HepG2 (cell line): ENCODE data around the gene RCCD1. TPM values are rescaled to one million over a fixed set of nuclear protein-coding genes. Genes with fewer than 3 reads are reported as not detected.

ENCODE experiments used
- DNMT3B ChIP-seq: conservative IDR thresholded peaks from 2 replicates; pipeline ENCODE4 v1.6.1; 2016; ENCODE audit warnings: missing biosample characterization, control low read depth
- EZH2 ChIP-seq: conservative IDR thresholded peaks from 2 replicates; pipeline ENCODE4 v1.6.1; 2012; ENCODE audit warnings: mild to moderate bottlenecking, low read depth, low read length, moderate library complexity
- NFE2L1 ChIP-seq: sonication (generic); formaldehyde crosslinking; IDR thresholded peaks from 2 replicates; pipeline ENCODE4 v1.4.0; 2020; ENCODE audit warnings: missing genetic modification reagents, mild to moderate bottlenecking, borderline replicate concordance
- SP5 ChIP-seq: IDR thresholded peaks from 2 replicates; pipeline ENCODE4 v1.6.1; 2016; ENCODE audit warnings: low read depth, borderline replicate concordance
- TCF12 ChIP-seq, 2 experiments: fragments of 450-650 bp in 1 of 2; sonication (generic) in 1 of 2; formaldehyde crosslinking in 1 of 2; IDR thresholded peaks; 2 replicates each; pipeline versions ENCODE4 v1.6.1 to v1.8.0; 2017 to 2022; ENCODE audit warnings: antibody characterized with exemption in 1 of 2, mild to moderate bottlenecking in 1 of 2, missing genetic modification reagents in 1 of 2, moderate library complexity in 1 of 2
- ZBTB20 ChIP-seq: sonication (generic); formaldehyde crosslinking; IDR thresholded peaks from 2 replicates; pipeline ENCODE4 v1.8.1; 2023; ENCODE audit warnings: missing genetic modification reagents, low read depth, mild to moderate bottlenecking, borderline replicate concordance
- ZKSCAN8 ChIP-seq: IDR thresholded peaks from 2 replicates; pipeline ENCODE4 v1.6.1; 2016; ENCODE audit warnings: borderline replicate concordance, missing genetic modification reagents, missing compliant biosample characterization
- ZNF260 ChIP-seq: sonication (generic); formaldehyde crosslinking; IDR thresholded peaks from 2 replicates; pipeline ENCODE4 v1.4.0; 2020; ENCODE audit warnings: missing genetic modification reagents, low read depth, mild to moderate bottlenecking, borderline replicate concordance
- ZNF564 ChIP-seq: sonication (generic); formaldehyde crosslinking; IDR thresholded peaks from 2 replicates; pipeline ENCODE4 v1.8.1; 2023; ENCODE audit warnings: mild to moderate bottlenecking, missing genetic modification reagents
- ZNF569 ChIP-seq: sonication (generic); formaldehyde crosslinking; IDR thresholded peaks from 2 replicates; pipeline ENCODE4 v1.5.0; 2020; ENCODE audit warnings: mild to moderate bottlenecking, missing genetic modification reagents, moderate library complexity, borderline replicate concordance
- polyA plus RNA-seq, 8 experiments: library from polyadenylated mRNA; depleted of rRNA in 3 of 8; stranded (reverse) in 7 of 8; unstranded in 1 of 8; fragments of >200 nt; fragmentation: Illumina TruSeq in 4 of 8; extraction: Trizol in 4 of 8; gene quantifications; 2 replicates each; pipeline versions ENCODE4 v1.2.1 to v1.2.3, GENCODE V29; 2011 to 2016; ENCODE audit warnings: low read depth in 4 of 8, missing spikeins in 1 of 8, mixed read lengths in 1 of 8; ENCODE audit not compliant: insufficient read depth in 1 of 8
- total RNA-seq, 5 experiments: library from RNA; depleted of rRNA; stranded (reverse); fragments of >200 nt; fragmentation: Illumina TruSeq; extraction: Trizol; gene quantifications; 2 replicates each; pipeline ENCODE4 v1.2.3, GENCODE V29; 2016; ENCODE audit warnings: low read depth in 1 of 5
- TF ChIP-seq, protein P1 (sequence below): sonication (generic); formaldehyde crosslinking; IDR thresholded peaks from 2 replicates; pipeline ENCODE4 v1.8.1; 2022; ENCODE audit warnings: low read depth, mild to moderate bottlenecking, missing genetic modification reagents
- TF ChIP-seq, protein P2 (sequence below): IDR thresholded peaks from 2 replicates; pipeline ENCODE4 v1.6.1; 2016
- TF ChIP-seq, protein P3 (sequence below): sonication (generic); formaldehyde crosslinking; IDR thresholded peaks from 2 replicates; pipeline ENCODE4 v1.4.0; 2020; ENCODE audit warnings: missing genetic modification reagents
- TF ChIP-seq, protein P4 (sequence below): IDR thresholded peaks from 2 replicates; pipeline ENCODE4 v1.4.0; 2020; ENCODE audit warnings: mild to moderate bottlenecking, missing genetic modification reagents
- TF ChIP-seq, protein P5 (sequence below): sonication (generic); formaldehyde crosslinking; IDR thresholded peaks from 2 replicates; pipeline ENCODE4 v1.9.0; 2021; ENCODE audit warnings: missing genetic modification reagents, mild to moderate bottlenecking, borderline replicate concordance

The RCCD1 gene
- total and polyA plus RNA-seq, 2 of the 13 experiments (the other 11 are each of a cell fraction or from before 2014, with no cell fraction given): 14.1 to 15.1 TPM

DNA sequence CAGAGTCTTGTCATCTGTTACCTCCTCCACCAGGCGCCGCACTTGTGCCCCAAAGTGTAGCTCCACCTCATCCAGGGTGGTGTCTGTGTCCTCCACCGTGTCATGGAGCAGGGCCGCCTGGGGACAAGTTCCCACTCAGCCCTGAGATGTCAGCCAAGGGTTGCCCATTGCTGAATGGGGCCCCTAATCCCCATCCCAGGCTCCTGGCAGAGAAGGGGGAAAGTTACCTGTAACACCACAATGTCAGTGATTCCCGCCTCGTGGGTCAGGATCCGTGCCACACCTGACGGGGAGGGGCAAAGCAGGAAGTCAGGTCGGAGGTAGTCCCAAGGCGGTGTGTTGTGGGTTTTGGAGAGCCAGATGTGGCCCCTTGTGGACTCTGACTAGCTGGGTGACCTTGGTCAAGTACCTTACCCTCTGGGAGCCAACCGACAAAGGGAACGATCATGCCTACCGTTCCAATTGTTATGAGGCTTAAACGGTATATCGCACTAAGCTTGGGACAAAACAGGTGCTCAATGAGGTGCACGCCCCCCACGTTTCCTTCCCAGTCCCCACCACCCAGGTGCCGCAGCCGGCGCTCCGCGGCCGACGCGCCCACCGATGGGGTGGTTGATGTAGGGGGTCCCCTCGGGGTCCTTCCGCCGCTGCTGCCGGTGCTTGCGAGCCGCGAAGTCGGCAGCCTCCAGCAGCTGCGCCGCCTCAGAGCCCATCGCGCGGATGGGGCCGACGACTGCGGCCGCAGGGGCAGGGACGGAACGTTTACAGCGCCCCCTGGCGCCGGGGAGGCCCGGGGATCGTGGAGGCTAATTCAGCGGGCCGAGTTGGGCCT, 22.6 kb upstream of the RCCD1 start, which contains the start of gene HDDC3 (continued):
- TF ChIP-seq DNMT3B: no peak
- TF ChIP-seq TCF12 (IDR thresholded peaks at IDR 0.05): no peak
- TF ChIP-seq TCF12 (CRISPR knock-in tag; IDR thresholded peaks at IDR 0.05): 0 out of 2 replicates have a peak, but pooled peaks have one; percentile 30
- TF ChIP-seq, protein P1, sequence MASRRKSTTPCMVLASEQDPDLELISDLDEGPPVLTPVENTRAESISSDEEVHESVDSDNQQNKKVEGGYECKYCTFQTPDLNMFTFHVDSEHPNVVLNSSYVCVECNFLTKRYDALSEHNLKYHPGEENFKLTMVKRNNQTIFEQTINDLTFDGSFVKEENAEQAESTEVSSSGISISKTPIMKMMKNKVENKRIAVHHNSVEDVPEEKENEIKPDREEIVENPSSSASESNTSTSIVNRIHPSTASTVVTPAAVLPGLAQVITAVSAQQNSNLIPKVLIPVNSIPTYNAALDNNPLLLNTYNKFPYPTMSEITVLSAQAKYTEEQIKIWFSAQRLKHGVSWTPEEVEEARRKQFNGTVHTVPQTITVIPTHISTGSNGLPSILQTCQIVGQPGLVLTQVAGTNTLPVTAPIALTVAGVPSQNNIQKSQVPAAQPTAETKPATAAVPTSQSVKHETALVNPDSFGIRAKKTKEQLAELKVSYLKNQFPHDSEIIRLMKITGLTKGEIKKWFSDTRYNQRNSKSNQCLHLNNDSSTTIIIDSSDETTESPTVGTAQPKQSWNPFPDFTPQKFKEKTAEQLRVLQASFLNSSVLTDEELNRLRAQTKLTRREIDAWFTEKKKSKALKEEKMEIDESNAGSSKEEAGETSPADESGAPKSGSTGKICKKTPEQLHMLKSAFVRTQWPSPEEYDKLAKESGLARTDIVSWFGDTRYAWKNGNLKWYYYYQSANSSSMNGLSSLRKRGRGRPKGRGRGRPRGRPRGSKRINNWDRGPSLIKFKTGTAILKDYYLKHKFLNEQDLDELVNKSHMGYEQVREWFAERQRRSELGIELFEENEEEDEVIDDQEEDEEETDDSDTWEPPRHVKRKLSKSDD (CRISPR knock-in tag): 0 out of 2 replicates have a peak, but pooled peaks have one; percentile 44
- no peak for TF ChIP-seq NFE2L1 (CRISPR knock-in tag)
- TF ChIP-seq ZNF569 (CRISPR knock-in tag): no peak
- TF ChIP-seq, protein P2, sequence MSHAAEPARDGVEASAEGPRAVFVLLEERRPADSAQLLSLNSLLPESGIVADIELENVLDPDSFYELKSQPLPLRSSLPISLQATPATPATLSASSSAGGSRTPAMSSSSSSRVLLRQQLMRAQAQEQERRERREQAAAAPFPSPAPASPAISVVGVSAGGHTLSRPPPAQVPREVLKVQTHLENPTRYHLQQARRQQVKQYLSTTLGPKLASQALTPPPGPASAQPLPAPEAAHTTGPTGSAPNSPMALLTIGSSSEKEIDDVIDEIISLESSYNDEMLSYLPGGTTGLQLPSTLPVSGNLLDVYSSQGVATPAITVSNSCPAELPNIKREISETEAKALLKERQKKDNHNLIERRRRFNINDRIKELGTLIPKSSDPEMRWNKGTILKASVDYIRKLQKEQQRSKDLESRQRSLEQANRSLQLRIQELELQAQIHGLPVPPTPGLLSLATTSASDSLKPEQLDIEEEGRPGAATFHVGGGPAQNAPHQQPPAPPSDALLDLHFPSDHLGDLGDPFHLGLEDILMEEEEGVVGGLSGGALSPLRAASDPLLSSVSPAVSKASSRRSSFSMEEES (CRISPR knock-in tag): peak; percentile 22; the same call in 1 of the 2 replicates
- TF ChIP-seq, protein P3, sequence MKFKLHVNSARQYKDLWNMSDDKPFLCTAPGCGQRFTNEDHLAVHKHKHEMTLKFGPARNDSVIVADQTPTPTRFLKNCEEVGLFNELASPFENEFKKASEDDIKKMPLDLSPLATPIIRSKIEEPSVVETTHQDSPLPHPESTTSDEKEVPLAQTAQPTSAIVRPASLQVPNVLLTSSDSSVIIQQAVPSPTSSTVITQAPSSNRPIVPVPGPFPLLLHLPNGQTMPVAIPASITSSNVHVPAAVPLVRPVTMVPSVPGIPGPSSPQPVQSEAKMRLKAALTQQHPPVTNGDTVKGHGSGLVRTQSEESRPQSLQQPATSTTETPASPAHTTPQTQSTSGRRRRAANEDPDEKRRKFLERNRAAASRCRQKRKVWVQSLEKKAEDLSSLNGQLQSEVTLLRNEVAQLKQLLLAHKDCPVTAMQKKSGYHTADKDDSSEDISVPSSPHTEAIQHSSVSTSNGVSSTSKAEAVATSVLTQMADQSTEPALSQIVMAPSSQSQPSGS (CRISPR knock-in tag): peak; percentile 79; the same call in 1 of the 2 replicates
- TF ChIP-seq, protein P4, sequence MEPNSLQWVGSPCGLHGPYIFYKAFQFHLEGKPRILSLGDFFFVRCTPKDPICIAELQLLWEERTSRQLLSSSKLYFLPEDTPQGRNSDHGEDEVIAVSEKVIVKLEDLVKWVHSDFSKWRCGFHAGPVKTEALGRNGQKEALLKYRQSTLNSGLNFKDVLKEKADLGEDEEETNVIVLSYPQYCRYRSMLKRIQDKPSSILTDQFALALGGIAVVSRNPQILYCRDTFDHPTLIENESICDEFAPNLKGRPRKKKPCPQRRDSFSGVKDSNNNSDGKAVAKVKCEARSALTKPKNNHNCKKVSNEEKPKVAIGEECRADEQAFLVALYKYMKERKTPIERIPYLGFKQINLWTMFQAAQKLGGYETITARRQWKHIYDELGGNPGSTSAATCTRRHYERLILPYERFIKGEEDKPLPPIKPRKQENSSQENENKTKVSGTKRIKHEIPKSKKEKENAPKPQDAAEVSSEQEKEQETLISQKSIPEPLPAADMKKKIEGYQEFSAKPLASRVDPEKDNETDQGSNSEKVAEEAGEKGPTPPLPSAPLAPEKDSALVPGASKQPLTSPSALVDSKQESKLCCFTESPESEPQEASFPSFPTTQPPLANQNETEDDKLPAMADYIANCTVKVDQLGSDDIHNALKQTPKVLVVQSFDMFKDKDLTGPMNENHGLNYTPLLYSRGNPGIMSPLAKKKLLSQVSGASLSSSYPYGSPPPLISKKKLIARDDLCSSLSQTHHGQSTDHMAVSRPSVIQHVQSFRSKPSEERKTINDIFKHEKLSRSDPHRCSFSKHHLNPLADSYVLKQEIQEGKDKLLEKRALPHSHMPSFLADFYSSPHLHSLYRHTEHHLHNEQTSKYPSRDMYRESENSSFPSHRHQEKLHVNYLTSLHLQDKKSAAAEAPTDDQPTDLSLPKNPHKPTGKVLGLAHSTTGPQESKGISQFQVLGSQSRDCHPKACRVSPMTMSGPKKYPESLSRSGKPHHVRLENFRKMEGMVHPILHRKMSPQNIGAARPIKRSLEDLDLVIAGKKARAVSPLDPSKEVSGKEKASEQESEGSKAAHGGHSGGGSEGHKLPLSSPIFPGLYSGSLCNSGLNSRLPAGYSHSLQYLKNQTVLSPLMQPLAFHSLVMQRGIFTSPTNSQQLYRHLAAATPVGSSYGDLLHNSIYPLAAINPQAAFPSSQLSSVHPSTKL (CRISPR knock-in tag): peak; percentile 78
- no peak for TF ChIP-seq ZKSCAN8 (CRISPR knock-in tag)
- no peak for TF ChIP-seq EZH2
- TF ChIP-seq, protein P5, sequence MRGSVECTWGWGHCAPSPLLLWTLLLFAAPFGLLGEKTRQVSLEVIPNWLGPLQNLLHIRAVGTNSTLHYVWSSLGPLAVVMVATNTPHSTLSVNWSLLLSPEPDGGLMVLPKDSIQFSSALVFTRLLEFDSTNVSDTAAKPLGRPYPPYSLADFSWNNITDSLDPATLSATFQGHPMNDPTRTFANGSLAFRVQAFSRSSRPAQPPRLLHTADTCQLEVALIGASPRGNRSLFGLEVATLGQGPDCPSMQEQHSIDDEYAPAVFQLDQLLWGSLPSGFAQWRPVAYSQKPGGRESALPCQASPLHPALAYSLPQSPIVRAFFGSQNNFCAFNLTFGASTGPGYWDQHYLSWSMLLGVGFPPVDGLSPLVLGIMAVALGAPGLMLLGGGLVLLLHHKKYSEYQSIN (CRISPR knock-in tag): no peak
- no peak for TF ChIP-seq ZBTB20
- peak; percentile 15; the same call in 1 of the 2 replicates for TF ChIP-seq SP5 (CRISPR knock-in tag)
- TF ChIP-seq ZNF564: no peak
- no peak for TF ChIP-seq ZNF260 (CRISPR knock-in tag)
